Activated naive CD8-positive, alpha-beta T cell treated with anti-CD3 and anti-CD28 coated beads, Interleukin-2, amount 10 ng/mL, durations not matched to agents 7 days and 5 days (primary cell): ENCODE measurements around the gene KASH5. TPM values are rescaled to one million over a fixed set of nuclear protein-coding genes. Genes with fewer than 3 reads are reported as not detected.
"Not testable (repeated sequence)": the region's sequence is repeated elsewhere in the genome, so short reads cannot be mapped to it uniquely, and the experiment has no call there.

Source experiments
- ATAC-seq: fragments of 150-1000 bp; cut with Tn5 transposase; one replicate; pipeline ENCODE4 v1.10.0; 2021; ENCODE audit warnings: low read depth, moderate library complexity
- POLR2A ChIA-PET: fragments of 350-600 bp; sonication (Branson Sonifier 250); formaldehyde crosslinking; loops from one replicate; lab custom pipeline; 2021; ENCODE audit warnings: antibody characterized with exemption; lab: Charles Lee
- DNase-seq: peaks from one replicate; pipeline ENCODE4 v3.0.0; 2021
- H3K27ac Mint-ChIP-seq: one replicate; pipeline ENCODE4 v1.8.0; 2022; ENCODE audit warnings: mild to moderate bottlenecking, mixed read lengths
- H3K27me3 Mint-ChIP-seq: one replicate; pipeline ENCODE4 v1.8.0; 2022; ENCODE audit warnings: mild to moderate bottlenecking, moderate library complexity, mixed read lengths
- H3K36me3 Mint-ChIP-seq: one replicate; pipeline ENCODE4 v1.8.0; 2021; ENCODE audit warnings: mild to moderate bottlenecking, mixed read lengths
- H3K4me1 Mint-ChIP-seq: one replicate; pipeline ENCODE4 v1.8.0; 2021; ENCODE audit warnings: mixed read lengths
- H3K4me3 Mint-ChIP-seq: one replicate; pipeline ENCODE4 v1.8.0; 2022; ENCODE audit warnings: mild to moderate bottlenecking, moderate library complexity, mixed read lengths
- H3K9me3 Mint-ChIP-seq: one replicate; pipeline ENCODE4 v1.8.0; 2021; ENCODE audit warnings: mixed read lengths
- total RNA-seq, 2 experiments: library from RNA; stranded (reverse); gene quantifications; one replicate each; pipeline ENCODE4 v1.2.3, GENCODE V29; 2021

The KASH5 gene
- total RNA-seq, 2 experiments from 2014 or later, result not detected

GRCh38 chr19:49366110-49366509 is 21.9 kb upstream of the KASH5 start:
- DNase-seq, result no peak
- peaks cover 4% of the 10 kb centered on the region for H3K9me3 Mint-ChIP-seq
- no peak for ATAC-seq
- no peaks in the 10 kb centered on the region for H3K36me3 Mint-ChIP-seq
- H3K27ac Mint-ChIP-seq, result no peak overlapping the region
- POLR2A ChIA-PET, result no interaction called here
- peaks cover 31% of the 10 kb centered on the region for H3K27me3 Mint-ChIP-seq
- H3K4me3 Mint-ChIP-seq, result no peak overlapping the region
- H3K4me1 Mint-ChIP-seq, result peaks cover 5% of the 10 kb centered on the region

- peaks cover 4% of the 10 kb centered on the region for H3K9me3 Mint-ChIP-seq
- H3K4me3 Mint-ChIP-seq, result no peak overlapping the region
- no peaks in the 10 kb centered on the region for H3K4me1 Mint-ChIP-seq
- no peak overlapping the region for H3K27ac Mint-ChIP-seq
- no peak for ATAC-seq
- no peak for DNase-seq
- no peaks in the 10 kb centered on the region for H3K36me3 Mint-ChIP-seq
- POLR2A ChIA-PET, result no interaction called here
- H3K27me3 Mint-ChIP-seq, result peaks cover 24% of the 10 kb centered on the region
Observed at GRCh38 chr19:49368711-49369358, 19.2 kb upstream of the KASH5 start.

GRCh38 chr19:49371184-49371583 is 16.9 kb upstream of the KASH5 start:
- H3K36me3 Mint-ChIP-seq, result no peaks in the 10 kb centered on the region
- H3K4me3 Mint-ChIP-seq, result no peak overlapping the region
- H3K4me1 Mint-ChIP-seq, result no peaks in the 10 kb centered on the region
- peaks cover 4% of the 10 kb centered on the region for H3K9me3 Mint-ChIP-seq
- H3K27ac Mint-ChIP-seq, result no peak overlapping the region
- DNase-seq (no peak), ATAC-seq (no peak)
- POLR2A ChIA-PET, result no interaction called here
- peaks cover 13% of the 10 kb centered on the region for H3K27me3 Mint-ChIP-seq

- DNase-seq, H3K4me3 Mint-ChIP-seq, H3K9me3 Mint-ChIP-seq, ATAC-seq, H3K36me3 Mint-ChIP-seq, POLR2A ChIA-PET, H3K4me1 Mint-ChIP-seq, H3K27ac Mint-ChIP-seq: not testable (repeated sequence)
- H3K27me3 Mint-ChIP-seq, result peaks cover 14% of the 10 kb centered on the region
Observed at GRCh38 chr19:49373174-49373573, 14.9 kb upstream of the KASH5 start.

GRCh38 chr19:49374665-49375434 is 13.2 kb upstream of the KASH5 start:
- Mint-ChIP-seq H3K36me3 (no peaks in the 10 kb centered on the region), H3K27me3 (peaks cover 13% of the 10 kb centered on the region), H3K9me3 (no peaks in the 10 kb centered on the region), H3K4me1 (no peaks in the 10 kb centered on the region), H3K27ac (no peak overlapping the region), H3K4me3 (no peak overlapping the region)
- ATAC-seq, result no peak
- POLR2A ChIA-PET, result interaction anchor here (0.7 to 0.8 kb wide), 2 partner anchors 33 to 39 kb away, joined by 3 to 4 read pairs; partner anchors contain the start of gene CD37
- DNase-seq, result no peak

- Mint-ChIP-seq H3K4me3 (no peak overlapping the region), H3K4me1 (no peaks in the 10 kb centered on the region), H3K36me3 (no peaks in the 10 kb centered on the region), H3K27ac (no peak overlapping the region), H3K9me3 (peaks cover 4% of the 10 kb centered on the region), H3K27me3 (peaks cover 6% of the 10 kb centered on the region)
- POLR2A ChIA-PET, result no interaction called here
- DNase-seq (no peak), ATAC-seq (no peak)
Observed at GRCh38 chr19:49378512-49378911, 9.5 kb upstream of the KASH5 start.

GRCh38 chr19:49380391-49380790 is 7.7 kb upstream of the KASH5 start:
- DNase-seq (no peak), ATAC-seq (no peak)
- peaks cover 4% of the 10 kb centered on the region for H3K9me3 Mint-ChIP-seq
- POLR2A ChIA-PET, result no interaction called here
- H3K4me3 Mint-ChIP-seq, result no peak overlapping the region
- H3K4me1 Mint-ChIP-seq, result no peaks in the 10 kb centered on the region
- H3K27ac Mint-ChIP-seq, result no peak overlapping the region
- H3K27me3 Mint-ChIP-seq, result peaks cover 4% of the 10 kb centered on the region
- no peaks in the 10 kb centered on the region for H3K36me3 Mint-ChIP-seq

- Mint-ChIP-seq H3K27me3 (no peaks in the 10 kb centered on the region), H3K36me3 (no peaks in the 10 kb centered on the region), H3K4me1 (peaks cover 1% of the 10 kb centered on the region), H3K4me3 (no peak overlapping the region), H3K9me3 (peaks cover 4% of the 10 kb centered on the region), H3K27ac (no peak overlapping the region)
- POLR2A ChIA-PET, result no interaction called here
- DNase-seq, result no peak
- ATAC-seq, result no peak
Observed at GRCh38 chr19:49382639-49383038, 5.4 kb upstream of the KASH5 start.

GRCh38 chr19:49383599-49383998 is 4.5 kb upstream of the KASH5 start:
- Mint-ChIP-seq H3K4me3 (no peak overlapping the region), H3K27ac (no peak overlapping the region), H3K36me3 (no peaks in the 10 kb centered on the region), H3K27me3 (peaks cover under 1% of the 10 kb centered on the region), H3K4me1 (peaks cover 4% of the 10 kb centered on the region), H3K9me3 (peaks cover 4% of the 10 kb centered on the region)
- POLR2A ChIA-PET, result no interaction called here
- ATAC-seq (no peak), DNase-seq (no peak)

- Mint-ChIP-seq H3K36me3 (no peaks in the 10 kb centered on the region), H3K27ac (no peak overlapping the region), H3K27me3 (peaks cover 18% of the 10 kb centered on the region), H3K4me1 (peaks cover 14% of the 10 kb centered on the region), H3K9me3 (no peaks in the 10 kb centered on the region), H3K4me3 (no peak overlapping the region)
- DNase-seq (no peak), ATAC-seq (no peak)
- POLR2A ChIA-PET, result interaction anchor here (0.6 to 1.2 kb wide), 2 partner anchors 51 to 55 kb away, joined by 3 read pairs; no protein-coding TSS in a partner anchor
Observed at GRCh38 chr19:49389406-49389805, 1.4 kb downstream of the KASH5 start.

GRCh38 chr19:49390131-49390928 is 2.3 kb downstream of the KASH5 start:
- ATAC-seq, result no peak
- H3K9me3 Mint-ChIP-seq, result no peaks in the 10 kb centered on the region
- no peak overlapping the region for H3K27ac Mint-ChIP-seq
- peaks cover 18% of the 10 kb centered on the region for H3K27me3 Mint-ChIP-seq
- no peaks in the 10 kb centered on the region for H3K36me3 Mint-ChIP-seq
- POLR2A ChIA-PET, result interaction anchor here (1.2 to 2.7 kb wide), 3 partner anchors 35 to 80 kb away, joined by 3 to 15 read pairs (median 4); partner anchors contain the start of gene GFY
- H3K4me1 Mint-ChIP-seq, result peaks cover 14% of the 10 kb centered on the region
- DNase-seq, result no peak
- H3K4me3 Mint-ChIP-seq, result no peak overlapping the region

- POLR2A ChIA-PET, result interaction anchor here (1.1 to 2.7 kb wide), 8 partner anchors 35 to 83 kb away, joined by 3 to 15 read pairs (median 4); partner anchors contain the start of genes ALDH16A1, FLT3LG and GFY
Observed at GRCh38 chr19:49390929-49391359, 2.9 kb downstream of the KASH5 start.

More at GRCh38 chr19:49390929-49391359, 2.9 kb downstream of the KASH5 start:
- Mint-ChIP-seq H3K27ac (no peak overlapping the region), H3K9me3 (no peaks in the 10 kb centered on the region), H3K4me1 (peaks cover 14% of the 10 kb centered on the region), H3K4me3 (no peak overlapping the region), H3K36me3 (no peaks in the 10 kb centered on the region), H3K27me3 (peaks cover 19% of the 10 kb centered on the region)
- no peak for DNase-seq
- no peak for ATAC-seq
